HL-60 (cell line): ENCODE measurements around the gene TMEM135.

Experiments
- DNase-seq, 2 experiments: peaks; one replicate each; pipeline ENCODE4 v3.0.0-alpha.2; 2010 to 2020; ENCODE audit warnings: low read depth in 1 of 2, low spot score in 1 of 2
- H3K27ac ChIP-seq: fragments of 250-450 bp; sonication (Bioruptor Pico); replicated peaks from 2 replicates; pipeline ENCODE4 v1.5.1; 2020; ENCODE audit warnings: mild to moderate bottlenecking, moderate library complexity
- H3K27me3 ChIP-seq: fragments of 250-450 bp; sonication (Bioruptor Pico); 2 replicates; pipeline ENCODE4 v1.5.1; 2021; ENCODE audit warnings: mild to moderate bottlenecking, moderate library complexity; ENCODE audit not compliant: insufficient read depth, poor library complexity, severe bottlenecking
- H3K4me3 ChIP-seq: replicated peaks from 2 replicates; pipeline ENCODE4 v1.5.1; 2011; ENCODE audit warnings: mild to moderate bottlenecking, control low read depth, low read length; ENCODE audit not compliant: insufficient read depth
- CTCF ChIP-seq: IDR thresholded peaks from one replicate; pipeline ENCODE4 v1.5.1; 2011; ENCODE audit warnings: low read length, control low read depth, inconsistent platforms; ENCODE audit not compliant: insufficient read depth
- GABPA ChIP-seq: IDR thresholded peaks from 2 replicates; pipeline ENCODE4 v1.6.1; 2012; ENCODE audit warnings: low read depth
- POLR2AphosphoS5 ChIP-seq: IDR thresholded peaks from 2 replicates; pipeline ENCODE4 v1.6.1; 2012; ENCODE audit warnings: low read depth
- REST ChIP-seq: IDR thresholded peaks from 2 replicates; pipeline ENCODE4 v1.6.1; 2012; ENCODE audit warnings: low read depth; ENCODE audit not compliant: insufficient replicate concordance
- SPI1 ChIP-seq: IDR thresholded peaks from 2 replicates; pipeline ENCODE4 v1.6.1; 2012; ENCODE audit warnings: low read depth, mild to moderate bottlenecking, borderline replicate concordance

TMEM135 gene

GRCh38 chr11:87198266-87198881, 160.6 kb downstream of the TMEM135 start:
- H3K27me3 ChIP-seq = no peaks in the 10 kb centered on the region
- no peak overlapping the region for H3K27ac ChIP-seq
- TF ChIP-seq REST (no peak), POLR2AphosphoS5 (no peak), CTCF (no peak), SPI1 (no peak), GABPA (no peak)
- no peak overlapping the region for H3K4me3 ChIP-seq
- DNase-seq = no peak

- H3K4me3 ChIP-seq = no peak overlapping the region
- TF ChIP-seq SPI1 (no peak), GABPA (no peak), CTCF (no peak), REST (no peak), POLR2AphosphoS5 (no peak)
- no peak for DNase-seq
- H3K27ac ChIP-seq = no peak overlapping the region
- H3K27me3 ChIP-seq = no peaks in the 10 kb centered on the region
Observed at GRCh38 chr11:87201376-87201775, 163.6 kb downstream of the TMEM135 start.

GRCh38 chr11:87203907-87204602, 166.3 kb downstream of the TMEM135 start:
- no peak for DNase-seq
- TF ChIP-seq SPI1 (peak; percentile 61; the same call in 1 of the 2 replicates), GABPA (no peak), CTCF (no peak)
- no peaks in the 10 kb centered on the region for H3K27me3 ChIP-seq

GRCh38 chr11:87212891-87213290, 175.2 kb downstream of the TMEM135 start:
- DNase-seq = no peak
- Histone ChIP-seq H3K4me3 (no peak overlapping the region), H3K27ac (no peak overlapping the region), H3K27me3 (no peaks in the 10 kb centered on the region)
- no peak for TF ChIP-seq GABPA

More at GRCh38 chr11:87203907-87204602, 166.3 kb downstream of the TMEM135 start:
- H3K27ac ChIP-seq = no peak overlapping the region
- H3K4me3 ChIP-seq = no peak overlapping the region
